ENCODE data around the gene SIRT4. TPM values are rescaled to one million over a fixed set of nuclear protein-coding genes. Genes with fewer than 3 reads are reported as not detected.

SIRT4 gene
- polyA plus RNA-seq, 1 experiment: 1.2 TPM

- ChIA-PET POLR2A (no interaction called here), CTCF (no interaction called here)
- TF ChIP-seq, protein P1, sequence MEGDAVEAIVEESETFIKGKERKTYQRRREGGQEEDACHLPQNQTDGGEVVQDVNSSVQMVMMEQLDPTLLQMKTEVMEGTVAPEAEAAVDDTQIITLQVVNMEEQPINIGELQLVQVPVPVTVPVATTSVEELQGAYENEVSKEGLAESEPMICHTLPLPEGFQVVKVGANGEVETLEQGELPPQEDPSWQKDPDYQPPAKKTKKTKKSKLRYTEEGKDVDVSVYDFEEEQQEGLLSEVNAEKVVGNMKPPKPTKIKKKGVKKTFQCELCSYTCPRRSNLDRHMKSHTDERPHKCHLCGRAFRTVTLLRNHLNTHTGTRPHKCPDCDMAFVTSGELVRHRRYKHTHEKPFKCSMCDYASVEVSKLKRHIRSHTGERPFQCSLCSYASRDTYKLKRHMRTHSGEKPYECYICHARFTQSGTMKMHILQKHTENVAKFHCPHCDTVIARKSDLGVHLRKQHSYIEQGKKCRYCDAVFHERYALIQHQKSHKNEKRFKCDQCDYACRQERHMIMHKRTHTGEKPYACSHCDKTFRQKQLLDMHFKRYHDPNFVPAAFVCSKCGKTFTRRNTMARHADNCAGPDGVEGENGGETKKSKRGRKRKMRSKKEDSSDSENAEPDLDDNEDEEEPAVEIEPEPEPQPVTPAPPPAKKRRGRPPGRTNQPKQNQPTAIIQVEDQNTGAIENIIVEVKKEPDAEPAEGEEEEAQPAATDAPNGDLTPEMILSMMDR (IDR thresholded peaks at IDR 0.05; ENCODE audit: insufficient read depth, low read depth, low read length): no peak
- no peak for DNase-seq (ENCODE audit: low read depth)
- no peaks in the 10 kb centered on the region; the same call in 1 of the 2 replicates for H3K27me3 ChIP-seq (ENCODE audit: control insufficient read depth, insufficient read depth, low read length)
- H3K4me3 ChIP-seq (ENCODE audit: low read depth, low read length): no peak overlapping the region
- H3K36me3 ChIP-seq (ENCODE audit: control insufficient read depth, insufficient read depth, low read length): no peaks in the 10 kb centered on the region
These were observed 19.5 kb downstream of the SIRT4 start for GRCh38 chr12:120321382-120322202.

DNA sequence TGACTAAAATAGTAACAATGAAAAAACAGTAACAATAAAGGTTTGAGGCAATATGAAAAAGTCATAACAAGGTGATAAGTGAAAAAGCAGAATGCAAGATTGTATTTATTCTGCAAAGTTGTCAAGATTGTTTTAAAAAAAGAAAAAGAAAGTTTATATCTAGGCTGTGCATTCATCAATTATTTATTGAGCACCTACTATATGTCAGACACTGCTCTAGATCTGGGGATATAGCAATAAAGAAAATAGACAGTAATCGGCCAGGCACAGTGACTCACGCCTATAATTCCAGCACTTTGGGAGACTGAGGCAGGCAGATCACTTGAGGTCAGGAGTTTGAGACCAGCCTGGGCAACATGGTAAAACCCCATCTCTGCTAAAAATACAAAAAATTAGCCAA, 21.7 kb downstream of the SIRT4 start:
- CTCF ChIA-PET: interaction anchor here (1.4 to 1.8 kb wide), 2 partner anchors 22 to 39 kb away, joined by 3 to 7 read pairs; partner anchors contain the start of gene SIRT4
- no peak for DNase-seq (ENCODE audit: low read depth)
- H3K36me3 ChIP-seq (ENCODE audit: control insufficient read depth, insufficient read depth, low read length): no peaks in the 10 kb centered on the region
- POLR2A ChIA-PET: no interaction called here
- H3K27me3 ChIP-seq (ENCODE audit: control insufficient read depth, insufficient read depth, low read length): peaks cover 5% of the 10 kb centered on the region
- no peak overlapping the region for H3K4me3 ChIP-seq (ENCODE audit: low read depth, low read length)
- TF ChIP-seq, protein P1 (IDR thresholded peaks at IDR 0.05; ENCODE audit: insufficient read depth, low read depth, low read length): no peak

DNA sequence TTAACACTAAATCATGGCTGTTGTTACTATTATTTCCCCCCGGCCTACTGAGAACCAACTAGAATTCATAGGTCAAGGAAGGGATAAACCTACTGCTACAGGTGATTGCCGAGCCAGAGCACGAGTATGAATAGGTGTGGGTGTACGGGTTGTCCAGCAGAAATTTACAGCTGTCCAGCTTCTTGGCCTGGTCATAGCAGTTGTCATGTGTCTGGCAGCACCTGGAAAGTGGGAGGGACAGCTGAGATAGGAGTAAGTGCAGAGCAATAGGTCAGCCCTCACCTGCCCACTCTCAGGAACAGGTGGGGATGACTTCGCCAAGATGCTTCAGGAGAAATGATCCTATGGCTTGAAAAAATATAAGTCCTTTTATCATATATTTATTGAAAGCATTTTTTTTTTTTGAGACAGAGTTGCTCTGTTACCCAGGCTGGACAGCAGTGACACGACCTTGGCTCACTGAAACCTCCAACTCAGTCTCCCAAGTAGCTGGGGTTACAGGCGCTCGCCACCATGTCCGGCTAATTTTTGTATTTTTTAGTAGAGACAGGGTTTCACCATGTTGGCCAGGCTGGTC, 22.8 kb downstream of the SIRT4 start:
- DNase-seq (ENCODE audit: low read depth): no peak
- H3K36me3 ChIP-seq (ENCODE audit: control insufficient read depth, insufficient read depth, low read length): no peaks in the 10 kb centered on the region
- ChIA-PET CTCF (interaction anchor here (0.7 to 1.8 kb wide), 7 partner anchors 10 to 214 kb away, joined by 3 to 10 read pairs (median 3); partner anchors contain the start of gene SIRT4), POLR2A (no interaction called here)
- TF ChIP-seq, protein P1 (IDR thresholded peaks at IDR 0.05; ENCODE audit: insufficient read depth, low read depth, low read length): no peak
- no peak overlapping the region for H3K4me3 ChIP-seq (ENCODE audit: low read depth, low read length)
- H3K27me3 ChIP-seq (ENCODE audit: control insufficient read depth, insufficient read depth, low read length): peaks cover 5% of the 10 kb centered on the region

- no peak for DNase-seq (ENCODE audit: low read depth)
- H3K27me3 ChIP-seq (ENCODE audit: control insufficient read depth, insufficient read depth, low read length): peaks cover 5% of the 10 kb centered on the region; the same call in 1 of the 2 replicates
- POLR2A ChIA-PET: no interaction called here
- CTCF ChIA-PET: interaction anchor here (0.5 to 2.7 kb wide), 4 partner anchors 9 to 321 kb away, joined by 3 to 9 read pairs (median 5); no protein-coding TSS in a partner anchor
- TF ChIP-seq, protein P1 (IDR thresholded peaks at IDR 0.05; ENCODE audit: insufficient read depth, low read depth, low read length): no peak
- H3K36me3 ChIP-seq (ENCODE audit: control insufficient read depth, insufficient read depth, low read length): no peaks in the 10 kb centered on the region
- H3K4me3 ChIP-seq (ENCODE audit: low read depth, low read length): no peak within 1 kb of the TSS
These were observed 25.5 kb downstream of the SIRT4 start, which contains the start of gene PLA2G1B for GRCh38 chr12:120327593-120327992. TSS of gene PLA2G1B (minus strand) at chr12:120327779. CDS start at chr12:120327753, 26 bp downstream.

GRCh38 chr12:120328228-120328627, 26.1 kb downstream of the SIRT4 start:
- no peak overlapping the region for H3K4me3 ChIP-seq (ENCODE audit: low read depth, low read length)
- H3K27me3 ChIP-seq (ENCODE audit: control insufficient read depth, insufficient read depth, low read length): peaks cover 5% of the 10 kb centered on the region; the same call in 1 of the 2 replicates
- CTCF ChIA-PET: interaction anchor here (0.6 to 2.7 kb wide), 3 partner anchors 28 to 426 kb away, joined by 3 to 7 read pairs (median 3); no protein-coding TSS in a partner anchor
- TF ChIP-seq, protein P1 (IDR thresholded peaks at IDR 0.05; ENCODE audit: insufficient read depth, low read depth, low read length): no peak
- no peaks in the 10 kb centered on the region for H3K36me3 ChIP-seq (ENCODE audit: control insufficient read depth, insufficient read depth, low read length)
- DNase-seq (ENCODE audit: low read depth): no peak
- POLR2A ChIA-PET: no interaction called here
